ENCODE results near the gene HMBS. TPM values are rescaled to one million over a fixed set of nuclear protein-coding genes. Genes with fewer than 3 reads are reported as not detected.

The HMBS gene
- total and polyA plus RNA-seq, 2 experiments from 2014 or later = 10.9 to 37.7 TPM

GRCh38 chr11:119042927-119043326, 41.8 kb upstream of the HMBS start:
- Histone ChIP-seq H3K4me3 (no peak overlapping the region), H3K27me3 (no peaks in the 10 kb centered on the region), H2AFZ (no peak overlapping the region), H3K27ac (no peak overlapping the region), H4K20me1 (ENCODE audit: insufficient read depth, poor library complexity, severe bottlenecking) (no peaks in the 10 kb centered on the region), H3K36me3 (replicated peaks; ENCODE audit: insufficient read depth, low read depth) (no peaks in the 10 kb centered on the region), H3K79me2 (no peaks in the 10 kb centered on the region), H3K4me2 (no peak overlapping the region), H3K9me2 (replicated peaks; ENCODE audit: insufficient read depth) (no peaks in the 10 kb centered on the region), H3K9me3 (ENCODE audit: low read depth) (no peaks in the 10 kb centered on the region), H3K4me1 (ENCODE audit: insufficient read depth) (no peaks in the 10 kb centered on the region)
- DNase-seq (ENCODE audit: low spot score) = no peak
- 89% methylated on average over 9 of the region's 9 CpGs for WGBS (ENCODE audit: low lambda C conversion rate, missing lambda C conversion rate)
- TF ChIP-seq EZH2phosphoT487 (IDR thresholded peaks at IDR 0.05; ENCODE audit: low read depth, severe bottlenecking, unreplicated experiment) = no peak
- TF ChIP-seq CTCF (IDR thresholded peaks at IDR 0.05; ENCODE audit: poor library complexity) = no peak
- no peak for TF ChIP-seq EZH2 (IDR thresholded peaks at IDR 0.05; ENCODE audit: borderline replicate concordance)

GRCh38 chr11:119044708-119045107, 40.0 kb upstream of the HMBS start:
- no peak overlapping the region for H3K4me2 ChIP-seq
- no peaks in the 10 kb centered on the region for H3K36me3 ChIP-seq (replicated peaks; ENCODE audit: insufficient read depth, low read depth)
- no peak overlapping the region for H3K4me3 ChIP-seq
- H3K9me3 ChIP-seq (ENCODE audit: low read depth) = no peaks in the 10 kb centered on the region
- no peak overlapping the region for H3K27ac ChIP-seq
- H2AFZ ChIP-seq = no peak overlapping the region
- no peaks in the 10 kb centered on the region for H3K27me3 ChIP-seq
- H4K20me1 ChIP-seq (ENCODE audit: insufficient read depth, poor library complexity, severe bottlenecking) = no peaks in the 10 kb centered on the region
- TF ChIP-seq EZH2 (IDR thresholded peaks at IDR 0.05; ENCODE audit: borderline replicate concordance) = no peak
- TF ChIP-seq CTCF (IDR thresholded peaks at IDR 0.05; ENCODE audit: poor library complexity) = no peak
- no peak for TF ChIP-seq EZH2phosphoT487 (IDR thresholded peaks at IDR 0.05; ENCODE audit: low read depth, severe bottlenecking, unreplicated experiment)
- H3K4me1 ChIP-seq (ENCODE audit: insufficient read depth) = no peaks in the 10 kb centered on the region
- WGBS (ENCODE audit: low lambda C conversion rate, missing lambda C conversion rate) = 77% methylated on average over 6 of the region's 6 CpGs
- H3K79me2 ChIP-seq = no peaks in the 10 kb centered on the region
- DNase-seq (ENCODE audit: low spot score) = no peak
- no peaks in the 10 kb centered on the region for H3K9me2 ChIP-seq (replicated peaks; ENCODE audit: insufficient read depth)

GRCh38 chr11:119046489-119046888, 38.2 kb upstream of the HMBS start:
- Histone ChIP-seq H2AFZ (no peak overlapping the region), H3K9me3 (ENCODE audit: low read depth) (no peaks in the 10 kb centered on the region), H4K20me1 (ENCODE audit: insufficient read depth, poor library complexity, severe bottlenecking) (no peaks in the 10 kb centered on the region), H3K4me1 (ENCODE audit: insufficient read depth) (no peaks in the 10 kb centered on the region), H3K4me3 (no peak overlapping the region), H3K27ac (no peak overlapping the region), H3K4me2 (no peak overlapping the region), H3K36me3 (replicated peaks; ENCODE audit: insufficient read depth, low read depth) (no peaks in the 10 kb centered on the region), H3K9me2 (replicated peaks; ENCODE audit: insufficient read depth) (no peaks in the 10 kb centered on the region), H3K27me3 (no peaks in the 10 kb centered on the region), H3K79me2 (no peaks in the 10 kb centered on the region)
- 99% methylated on average over 6 of the region's 6 CpGs for WGBS (ENCODE audit: low lambda C conversion rate, missing lambda C conversion rate)
- DNase-seq (ENCODE audit: low spot score) = no peak
- TF ChIP-seq CTCF (IDR thresholded peaks at IDR 0.05; ENCODE audit: poor library complexity) = no peak
- no peak for TF ChIP-seq EZH2 (IDR thresholded peaks at IDR 0.05; ENCODE audit: borderline replicate concordance)
- TF ChIP-seq EZH2phosphoT487 (IDR thresholded peaks at IDR 0.05; ENCODE audit: low read depth, severe bottlenecking, unreplicated experiment) = no peak

GRCh38 chr11:119047205-119047604, 37.5 kb upstream of the HMBS start:
- H4K20me1 ChIP-seq (ENCODE audit: insufficient read depth, poor library complexity, severe bottlenecking) = no peaks in the 10 kb centered on the region
- WGBS (ENCODE audit: low lambda C conversion rate, missing lambda C conversion rate) = 95% methylated on average over 6 of the region's 6 CpGs
- no peaks in the 10 kb centered on the region for H3K4me1 ChIP-seq (ENCODE audit: insufficient read depth)
- H3K27ac ChIP-seq = no peak overlapping the region
- H3K9me2 ChIP-seq (replicated peaks; ENCODE audit: insufficient read depth) = no peaks in the 10 kb centered on the region
- no peak overlapping the region for H3K4me3 ChIP-seq
- no peak overlapping the region for H2AFZ ChIP-seq
- no peaks in the 10 kb centered on the region for H3K27me3 ChIP-seq
- TF ChIP-seq CTCF (IDR thresholded peaks at IDR 0.05; ENCODE audit: poor library complexity) (no peak), EZH2 (IDR thresholded peaks at IDR 0.05; ENCODE audit: borderline replicate concordance) (no peak), EZH2phosphoT487 (IDR thresholded peaks at IDR 0.05; ENCODE audit: low read depth, severe bottlenecking, unreplicated experiment) (no peak)
- no peak for DNase-seq (ENCODE audit: low spot score)
- H3K36me3 ChIP-seq (replicated peaks; ENCODE audit: insufficient read depth, low read depth) = no peaks in the 10 kb centered on the region
- H3K79me2 ChIP-seq = no peaks in the 10 kb centered on the region
- H3K9me3 ChIP-seq (ENCODE audit: low read depth) = no peaks in the 10 kb centered on the region
- H3K4me2 ChIP-seq = no peak overlapping the region
